ENCODE results near the gene ABCC1.
A peak's percentile ranks its signal among the peaks of the same experiment; 100 is the strongest.
"Not testable (repeated sequence)": the region's sequence is repeated elsewhere in the genome, so short reads cannot be mapped to it uniquely, and the experiment has no call there.

The ABCC1 gene

GRCh38 chr16:15982194-15982915 is 32.9 kb downstream of the ABCC1 start:
- Mint-ChIP-seq H3K4me1 (ENCODE audit: low read depth) (peaks cover 11% of the 10 kb centered on the region), H3K9me3 (peaks cover 58% of the 10 kb centered on the region), H3K36me3 (ENCODE audit: low read depth) (peaks cover 74% of the 10 kb centered on the region)
- H3K4me3 Mint-ChIP-seq; DNase-seq (ENCODE audit: low spot score); H3K27me3 Mint-ChIP-seq (ENCODE audit: low read depth); H3K27ac Mint-ChIP-seq: not testable (repeated sequence)

- H3K36me3 Mint-ChIP-seq (ENCODE audit: low read depth): peaks cover 67% of the 10 kb centered on the region
- H3K27ac Mint-ChIP-seq: no peak overlapping the region
- peaks cover 20% of the 10 kb centered on the region for H3K4me1 Mint-ChIP-seq (ENCODE audit: low read depth)
Measured at GRCh38 chr16:15983898-15984297, 34.5 kb downstream of the ABCC1 start.

GRCh38 chr16:15985144-15985543 is 35.7 kb downstream of the ABCC1 start:
- H3K27me3 Mint-ChIP-seq (ENCODE audit: low read depth): no peaks in the 10 kb centered on the region
- H3K4me3 Mint-ChIP-seq: no peak overlapping the region
- peaks cover 22% of the 10 kb centered on the region for H3K4me1 Mint-ChIP-seq (ENCODE audit: low read depth)
- peaks cover 55% of the 10 kb centered on the region for H3K36me3 Mint-ChIP-seq (ENCODE audit: low read depth)
- H3K27ac Mint-ChIP-seq: no peak overlapping the region
- no peak for DNase-seq (ENCODE audit: low spot score)
- peaks cover 33% of the 10 kb centered on the region for H3K9me3 Mint-ChIP-seq

More at GRCh38 chr16:15983898-15984297, 34.5 kb downstream of the ABCC1 start:
- no peaks in the 10 kb centered on the region for H3K27me3 Mint-ChIP-seq (ENCODE audit: low read depth)
- H3K4me3 Mint-ChIP-seq: no peak overlapping the region
- no peak for DNase-seq (ENCODE audit: low spot score)
- H3K9me3 Mint-ChIP-seq: peaks cover 43% of the 10 kb centered on the region

- H3K4me3 Mint-ChIP-seq: no peak overlapping the region
- H3K4me1 Mint-ChIP-seq (ENCODE audit: low read depth): peaks cover 22% of the 10 kb centered on the region
- peak overlapping the region; percentile 1 for H3K27ac Mint-ChIP-seq
- no peaks in the 10 kb centered on the region for H3K27me3 Mint-ChIP-seq (ENCODE audit: low read depth)
- H3K9me3 Mint-ChIP-seq: peaks cover 26% of the 10 kb centered on the region
- peaks cover 46% of the 10 kb centered on the region for H3K36me3 Mint-ChIP-seq (ENCODE audit: low read depth)
- DNase-seq (ENCODE audit: low spot score): no peak
Measured at GRCh38 chr16:15986261-15986660, 36.8 kb downstream of the ABCC1 start.

- Mint-ChIP-seq H3K4me3 (peak overlapping the region; percentile 2), H3K36me3 (ENCODE audit: low read depth) (peaks cover 38% of the 10 kb centered on the region), H3K4me1 (ENCODE audit: low read depth) (peaks cover 27% of the 10 kb centered on the region), H3K27ac (peak overlapping the region; percentile 83), H3K9me3 (peaks cover 6% of the 10 kb centered on the region), H3K27me3 (ENCODE audit: low read depth) (no peaks in the 10 kb centered on the region)
- DNase-seq (ENCODE audit: low spot score): no peak
Measured at GRCh38 chr16:15988268-15989013, 39.0 kb downstream of the ABCC1 start.

GRCh38 chr16:15990902-15991301 is 41.5 kb downstream of the ABCC1 start:
- Mint-ChIP-seq H3K4me1 (ENCODE audit: low read depth) (peaks cover 31% of the 10 kb centered on the region), H3K27ac (no peak overlapping the region), H3K36me3 (ENCODE audit: low read depth) (peaks cover 31% of the 10 kb centered on the region), H3K9me3 (no peaks in the 10 kb centered on the region), H3K4me3 (no peak overlapping the region), H3K27me3 (ENCODE audit: low read depth) (no peaks in the 10 kb centered on the region)
- DNase-seq (ENCODE audit: low spot score): no peak

- H3K4me1 Mint-ChIP-seq (ENCODE audit: low read depth): peaks cover 23% of the 10 kb centered on the region
- H3K27ac Mint-ChIP-seq: peak overlapping the region; percentile 67
- no peaks in the 10 kb centered on the region for H3K27me3 Mint-ChIP-seq (ENCODE audit: low read depth)
- H3K9me3 Mint-ChIP-seq: no peaks in the 10 kb centered on the region
- H3K4me3 Mint-ChIP-seq: no peak overlapping the region
- no peak for DNase-seq (ENCODE audit: low spot score)
- H3K36me3 Mint-ChIP-seq (ENCODE audit: low read depth): peaks cover 23% of the 10 kb centered on the region
Measured at GRCh38 chr16:15993128-15993527, 43.7 kb downstream of the ABCC1 start.

- no peak overlapping the region for H3K27ac Mint-ChIP-seq
- H3K4me3 Mint-ChIP-seq: no peak overlapping the region
- H3K9me3 Mint-ChIP-seq: no peaks in the 10 kb centered on the region
- peaks cover 23% of the 10 kb centered on the region for H3K4me1 Mint-ChIP-seq (ENCODE audit: low read depth)
- H3K36me3 Mint-ChIP-seq (ENCODE audit: low read depth): peaks cover 19% of the 10 kb centered on the region
- no peak for DNase-seq (ENCODE audit: low spot score)
- no peaks in the 10 kb centered on the region for H3K27me3 Mint-ChIP-seq (ENCODE audit: low read depth)
Measured at GRCh38 chr16:15993541-15993940, 44.1 kb downstream of the ABCC1 start.

- Mint-ChIP-seq H3K9me3 (no peaks in the 10 kb centered on the region), H3K4me1 (ENCODE audit: low read depth) (peaks cover 24% of the 10 kb centered on the region), H3K27me3 (ENCODE audit: low read depth) (no peaks in the 10 kb centered on the region), H3K4me3 (no peak overlapping the region), H3K27ac (no peak overlapping the region), H3K36me3 (ENCODE audit: low read depth) (peaks cover 19% of the 10 kb centered on the region)
- DNase-seq (ENCODE audit: low spot score): no peak
Measured at GRCh38 chr16:15993946-15994665, 44.7 kb downstream of the ABCC1 start.

GRCh38 chr16:15996432-15997109 is 47.2 kb downstream of the ABCC1 start:
- H3K36me3 Mint-ChIP-seq (ENCODE audit: low read depth): peaks cover 23% of the 10 kb centered on the region
- no peak overlapping the region for H3K4me3 Mint-ChIP-seq
- no peak overlapping the region for H3K27ac Mint-ChIP-seq
- no peaks in the 10 kb centered on the region for H3K9me3 Mint-ChIP-seq
- H3K4me1 Mint-ChIP-seq (ENCODE audit: low read depth): peaks cover 30% of the 10 kb centered on the region
- no peak for DNase-seq (ENCODE audit: low spot score)
- no peaks in the 10 kb centered on the region for H3K27me3 Mint-ChIP-seq (ENCODE audit: low read depth)

- Mint-ChIP-seq H3K9me3 (no peaks in the 10 kb centered on the region), H3K4me3 (no peak overlapping the region), H3K27ac (no peak overlapping the region), H3K27me3 (ENCODE audit: low read depth) (no peaks in the 10 kb centered on the region), H3K36me3 (ENCODE audit: low read depth) (peaks cover 31% of the 10 kb centered on the region), H3K4me1 (ENCODE audit: low read depth) (peaks cover 24% of the 10 kb centered on the region)
- DNase-seq (ENCODE audit: low spot score): no peak
Measured at GRCh38 chr16:16000685-16001084, 51.3 kb downstream of the ABCC1 start.

- Mint-ChIP-seq H3K4me1 (ENCODE audit: low read depth) (peaks cover 25% of the 10 kb centered on the region), H3K36me3 (ENCODE audit: low read depth) (peaks cover 36% of the 10 kb centered on the region), H3K27ac (no peak overlapping the region)
Measured at GRCh38 chr16:16001596-16002255, 52.3 kb downstream of the ABCC1 start.

GRCh38 chr16:16003719-16004313 is 54.4 kb downstream of the ABCC1 start:
- Mint-ChIP-seq H3K36me3 (ENCODE audit: low read depth) (peaks cover 43% of the 10 kb centered on the region), H3K27me3 (ENCODE audit: low read depth) (no peaks in the 10 kb centered on the region), H3K9me3 (no peaks in the 10 kb centered on the region), H3K4me3 (no peak overlapping the region), H3K4me1 (ENCODE audit: low read depth) (peaks cover 24% of the 10 kb centered on the region), H3K27ac (no peak overlapping the region)
- no peak for DNase-seq (ENCODE audit: low spot score)

More at GRCh38 chr16:16001596-16002255, 52.3 kb downstream of the ABCC1 start:
- H3K27me3 Mint-ChIP-seq (ENCODE audit: low read depth): no peaks in the 10 kb centered on the region
- H3K9me3 Mint-ChIP-seq: no peaks in the 10 kb centered on the region
- H3K4me3 Mint-ChIP-seq: no peak overlapping the region
- no peak for DNase-seq (ENCODE audit: low spot score)

Data from T-helper 2 cell treated with Interferon-gamma antibody and Interleukin-4, amounts not matched to agents 5 μg/mL and 100 μg/mL, for 36 hours (primary cell).